ENCODE results near the gene ICAM2. TPM values are rescaled to one million over a fixed set of nuclear protein-coding genes. Genes with fewer than 3 reads are reported as not detected.

Gene ICAM2
- total RNA-seq, 2 experiments from 2014 or later: 48.4 to 51.3 TPM

GRCh38 chr17:64002658-64003525 lies 17.5 kb downstream of the ICAM2 start:
- H3K36me3 Mint-ChIP-seq (ENCODE audit: low read depth): peaks cover 19% of the 10 kb centered on the region
- ATAC-seq: no peak
- H3K9me3 Mint-ChIP-seq (ENCODE audit: insufficient read depth): no peaks in the 10 kb centered on the region
- CTCF ChIA-PET: interaction anchor here (1.6 kb wide), 1 partner anchor 23 kb away, joined by 3 read pairs; no protein-coding TSS in a partner anchor
- H3K4me1 Mint-ChIP-seq (ENCODE audit: low read depth): peaks cover 30% of the 10 kb centered on the region
- no peaks in the 10 kb centered on the region for H3K27me3 Mint-ChIP-seq (ENCODE audit: low read depth)
- DNase-seq: no peak
- no peak overlapping the region for H3K4me3 Mint-ChIP-seq
- POLR2A ChIA-PET: no interaction called here
- H3K27ac Mint-ChIP-seq: no peak overlapping the region

GRCh38 chr17:64001763-64002529 lies 18.5 kb downstream of the ICAM2 start:
- Mint-ChIP-seq H3K36me3 (ENCODE audit: low read depth) (peaks cover 19% of the 10 kb centered on the region), H3K27ac (no peak overlapping the region), H3K27me3 (ENCODE audit: low read depth) (peaks cover 3% of the 10 kb centered on the region), H3K9me3 (ENCODE audit: insufficient read depth) (no peaks in the 10 kb centered on the region), H3K4me1 (ENCODE audit: low read depth) (peaks cover 34% of the 10 kb centered on the region), H3K4me3 (no peak overlapping the region)
- DNase-seq: no peak
- no peak for ATAC-seq
- CTCF ChIA-PET: interaction anchor here (1.6 kb wide), 1 partner anchor 24 kb away, joined by 3 read pairs; no protein-coding TSS in a partner anchor
- POLR2A ChIA-PET: interaction anchor here (1.1 to 1.2 kb wide), 2 partner anchors 18 to 144 kb away, joined by 3 to 4 read pairs; partner anchors contain the start of gene ICAM2

GRCh38 chr17:64001091-64001579 lies 19.3 kb downstream of the ICAM2 start:
- Mint-ChIP-seq H3K4me3 (no peak overlapping the region), H3K27ac (no peak overlapping the region), H3K9me3 (ENCODE audit: insufficient read depth) (no peaks in the 10 kb centered on the region), H3K36me3 (ENCODE audit: low read depth) (peaks cover 19% of the 10 kb centered on the region), H3K4me1 (ENCODE audit: low read depth) (peaks cover 32% of the 10 kb centered on the region), H3K27me3 (ENCODE audit: low read depth) (peaks cover 10% of the 10 kb centered on the region)
- ChIA-PET CTCF (interaction anchor here (1.5 to 1.6 kb wide), 2 partner anchors 11 to 24 kb away, joined by 3 to 5 read pairs; no protein-coding TSS in a partner anchor), POLR2A (interaction anchor here (0.7 to 1.2 kb wide), 3 partner anchors 15 to 145 kb away, joined by 3 to 4 read pairs (median 3); partner anchors contain the start of gene ICAM2)
- ATAC-seq: no peak
- no peak for DNase-seq

DNA sequence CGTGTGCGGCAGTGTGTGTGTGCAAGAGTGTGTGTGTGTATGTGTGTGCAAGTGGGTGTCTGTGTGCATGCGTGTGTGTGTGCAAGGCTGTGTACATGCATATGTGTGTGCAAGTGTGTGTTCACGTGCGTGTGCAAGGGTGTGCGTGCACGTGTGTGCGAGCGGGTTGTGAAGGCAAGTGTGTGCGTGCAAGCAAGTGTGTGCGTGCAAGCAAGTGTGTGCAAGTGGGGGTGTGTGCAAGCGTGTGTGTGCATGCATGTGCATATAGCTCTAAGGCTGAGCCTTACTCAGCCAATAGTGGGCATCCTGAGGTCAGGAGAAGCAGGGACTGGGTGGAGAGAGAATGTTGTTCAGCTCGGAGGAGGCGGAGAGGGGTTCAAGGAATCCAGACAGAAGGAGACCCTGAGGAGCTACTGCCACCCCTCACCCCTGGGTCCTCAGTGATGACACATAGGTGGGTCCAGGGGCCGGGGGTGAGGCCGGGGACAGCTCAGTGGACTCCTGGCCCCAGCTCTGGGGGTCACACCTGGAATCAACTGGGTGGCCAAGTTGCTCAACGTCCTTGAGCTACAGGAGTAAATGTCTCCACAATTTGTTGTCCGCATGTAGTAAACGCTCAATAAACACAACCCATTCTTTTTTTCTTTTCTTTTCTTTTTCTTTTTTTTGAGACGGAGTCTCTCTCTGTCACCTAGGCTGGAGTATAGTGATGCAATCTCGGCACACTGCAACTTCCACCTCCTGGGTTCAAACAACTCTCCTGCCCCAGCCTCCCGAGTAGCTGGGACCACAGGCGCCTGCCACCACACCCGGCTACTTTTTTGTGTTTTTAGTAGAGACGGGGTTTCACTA lies 20.5 kb downstream of the ICAM2 start:
- DNase-seq (no peak), ATAC-seq (no peak)
- peaks cover 14% of the 10 kb centered on the region for H3K36me3 Mint-ChIP-seq (ENCODE audit: low read depth)
- peak overlapping the region; percentile 9 for H3K4me3 Mint-ChIP-seq
- H3K27ac Mint-ChIP-seq: peak overlapping the region; percentile 0
- H3K4me1 Mint-ChIP-seq (ENCODE audit: low read depth): peaks cover 35% of the 10 kb centered on the region
- POLR2A ChIA-PET: interaction anchor here (1.0 kb wide), 1 partner anchor 10 kb away, joined by 3 read pairs; no protein-coding TSS in a partner anchor
- CTCF ChIA-PET: interaction anchor here (0.6 to 4.9 kb wide), 5 partner anchors 9 to 80 kb away, joined by 3 to 36 read pairs (median 5); partner anchors contain the start of gene ICAM2
- H3K9me3 Mint-ChIP-seq (ENCODE audit: insufficient read depth): no peaks in the 10 kb centered on the region
- H3K27me3 Mint-ChIP-seq (ENCODE audit: low read depth): peaks cover 13% of the 10 kb centered on the region

DNA sequence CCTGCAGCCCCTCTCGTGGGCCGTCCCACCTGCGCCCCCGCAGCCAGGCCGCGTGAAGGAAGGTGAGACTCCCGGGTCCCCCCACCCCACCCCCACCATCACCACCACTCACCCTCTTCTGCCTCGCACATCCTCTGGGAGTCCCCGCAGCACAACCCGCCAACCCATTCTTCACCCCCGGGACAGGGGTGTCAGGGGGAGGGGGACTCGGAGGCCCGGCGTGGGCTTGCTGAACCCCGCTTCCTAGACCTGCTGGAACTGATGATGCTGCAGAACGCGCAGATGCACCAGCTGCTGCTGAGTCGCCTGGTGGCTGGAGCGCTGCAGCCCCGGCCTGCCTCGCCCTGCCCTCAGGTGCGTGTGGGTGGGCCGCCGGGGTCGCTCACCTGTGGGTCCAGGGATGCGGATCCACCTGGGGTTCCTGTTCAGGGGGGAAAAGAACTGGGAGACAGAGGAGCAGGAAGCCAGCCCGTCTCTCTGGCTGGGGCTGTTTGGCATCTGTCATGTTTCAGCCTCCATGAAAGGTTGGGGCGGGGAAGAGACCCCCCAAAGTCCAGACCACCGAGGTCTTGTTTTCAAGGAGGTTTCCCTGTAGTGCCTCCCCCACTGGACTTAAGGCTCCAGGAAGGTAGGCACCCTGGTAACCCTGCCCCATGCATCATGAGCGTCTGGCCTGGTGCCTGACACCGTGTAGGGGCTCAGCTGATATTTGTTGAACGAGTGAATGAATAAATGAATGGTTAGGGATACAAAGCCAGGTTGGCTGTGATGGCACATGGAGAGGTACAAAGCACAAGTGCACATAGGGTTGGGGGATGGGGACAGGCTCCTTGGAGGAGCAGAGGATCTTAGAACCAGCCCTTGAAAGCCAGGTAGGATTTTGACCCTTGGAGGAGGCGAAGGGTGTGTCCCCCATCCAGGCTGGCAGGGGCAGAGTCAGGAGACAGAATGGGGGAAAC lies 21.4 kb downstream of the ICAM2 start:
- ATAC-seq (peak; percentile 21), DNase-seq (no peak)
- POLR2A ChIA-PET: interaction anchor here (1.0 to 1.1 kb wide), 3 partner anchors 11 to 30 kb away, joined by 3 read pairs; partner anchors contain the start of gene ICAM2
- peaks cover 11% of the 10 kb centered on the region for H3K36me3 Mint-ChIP-seq (ENCODE audit: low read depth)
- peaks cover 44% of the 10 kb centered on the region for H3K4me1 Mint-ChIP-seq (ENCODE audit: low read depth)
- H3K27ac Mint-ChIP-seq: peak overlapping the region; percentile 68
- peak overlapping the region; percentile 84 for H3K4me3 Mint-ChIP-seq
- H3K27me3 Mint-ChIP-seq (ENCODE audit: low read depth): peaks cover 15% of the 10 kb centered on the region
- H3K9me3 Mint-ChIP-seq (ENCODE audit: insufficient read depth): no peaks in the 10 kb centered on the region
- CTCF ChIA-PET: interaction anchor here (0.9 to 4.9 kb wide), 7 partner anchors 18 to 135 kb away, joined by 3 to 36 read pairs (median 4); partner anchors contain the start of gene ICAM2

- CTCF ChIA-PET: interaction anchor here (0.9 to 4.9 kb wide), 6 partner anchors 19 to 135 kb away, joined by 3 to 36 read pairs (median 4); partner anchors contain the start of gene ICAM2
- Mint-ChIP-seq H3K4me1 (ENCODE audit: low read depth) (peaks cover 51% of the 10 kb centered on the region), H3K4me3 (peak within 1 kb of the TSS; percentile 84), H3K27me3 (ENCODE audit: low read depth) (peaks cover 18% of the 10 kb centered on the region), H3K27ac (peak within 1 kb of the TSS; percentile 82), H3K36me3 (ENCODE audit: low read depth) (peaks cover 3% of the 10 kb centered on the region), H3K9me3 (ENCODE audit: insufficient read depth) (no peaks in the 10 kb centered on the region)
- POLR2A ChIA-PET: interaction anchor here (1.0 to 1.1 kb wide), 2 partner anchors 22 to 31 kb away, joined by 3 read pairs; partner anchors contain the start of gene ICAM2
- DNase-seq: peak; percentile 79
- peak; percentile 83 for ATAC-seq
These were observed 22.2 kb downstream of the ICAM2 start, which contains the start of gene PRR29 for GRCh38 chr17:63998050-63998720. Gene PRR29 (plus strand): TSS chr17:63998351. CDS start chr17:63998365, 14 bp downstream.

- ChIA-PET CTCF (interaction anchor here (0.9 to 4.9 kb wide), 7 partner anchors 12 to 136 kb away, joined by 3 to 36 read pairs (median 4); no protein-coding TSS in a partner anchor), POLR2A (interaction anchor here (0.9 to 1.1 kb wide), 3 partner anchors 13 to 32 kb away, joined by 3 read pairs; partner anchors contain the start of gene ICAM2)
- ATAC-seq: no peak
- Mint-ChIP-seq H3K27ac (peak overlapping the region; percentile 82), H3K4me3 (peak overlapping the region; percentile 84), H3K36me3 (ENCODE audit: low read depth) (no peaks in the 10 kb centered on the region), H3K27me3 (ENCODE audit: low read depth) (peaks cover 20% of the 10 kb centered on the region), H3K9me3 (ENCODE audit: insufficient read depth) (no peaks in the 10 kb centered on the region), H3K4me1 (ENCODE audit: low read depth) (peaks cover 55% of the 10 kb centered on the region)
- no peak for DNase-seq
These were observed 22.9 kb downstream of the ICAM2 start for GRCh38 chr17:63997341-63998048.

DNA sequence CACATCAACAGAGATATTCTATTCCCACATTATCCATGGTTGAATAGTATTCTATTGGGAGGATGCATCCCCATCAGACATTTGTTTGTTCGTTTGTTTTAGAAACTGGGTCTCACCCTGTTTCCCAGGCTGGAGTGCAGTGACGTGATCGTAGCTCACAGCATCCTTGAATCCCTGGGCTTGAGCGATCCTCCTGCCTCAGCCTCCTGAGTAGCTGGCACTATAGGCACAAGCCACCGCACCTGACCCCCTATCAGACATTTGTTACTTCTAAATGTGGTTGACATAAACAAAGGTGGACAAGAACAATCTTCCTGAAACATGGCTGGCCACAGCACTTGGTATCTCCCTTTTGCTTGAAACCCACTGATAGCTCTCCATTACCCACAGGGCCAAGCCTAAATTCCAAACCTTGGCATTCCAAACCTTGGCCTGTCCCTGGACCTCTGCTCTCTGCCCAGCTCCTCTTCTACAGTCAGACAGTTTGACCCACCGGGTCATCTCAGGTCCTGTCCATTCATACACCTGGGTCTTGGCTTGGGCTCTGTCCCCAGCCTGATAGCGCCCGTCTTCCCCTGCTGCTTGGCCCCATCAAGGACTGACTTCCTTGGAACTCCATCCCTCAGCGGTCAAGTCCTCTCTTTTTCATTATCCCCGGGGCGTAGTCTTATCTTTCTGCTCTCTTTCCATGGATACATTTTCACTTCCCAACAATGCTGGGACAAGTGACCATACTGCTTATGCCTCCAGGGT lies 23.8 kb downstream of the ICAM2 start:
- Mint-ChIP-seq H3K27ac (no peak overlapping the region), H3K27me3 (ENCODE audit: low read depth) (peaks cover 26% of the 10 kb centered on the region), H3K36me3 (ENCODE audit: low read depth) (no peaks in the 10 kb centered on the region), H3K4me1 (ENCODE audit: low read depth) (peaks cover 64% of the 10 kb centered on the region), H3K4me3 (peak overlapping the region; percentile 1), H3K9me3 (ENCODE audit: insufficient read depth) (no peaks in the 10 kb centered on the region)
- CTCF ChIA-PET: interaction anchor here (1.5 to 4.9 kb wide), 5 partner anchors 11 to 78 kb away, joined by 4 to 36 read pairs (median 6); partner anchors contain the start of gene GH1
- ATAC-seq: no peak
- DNase-seq: no peak
- POLR2A ChIA-PET: interaction anchor here (0.9 kb wide), 1 partner anchor 12 kb away, joined by 3 read pairs; no protein-coding TSS in a partner anchor

Data from activated CD8-positive, alpha-beta T cell treated with anti-CD3 and anti-CD28 coated beads, Interleukin-2, amount 10 ng/mL, durations not matched to agents 7 days and 5 days (primary cell).